B cell (primary cell): ENCODE measurements around the gene SIK3. TPM values are rescaled to one million over a fixed set of nuclear protein-coding genes. Genes with fewer than 3 reads are reported as not detected.

Experiments
- ATAC-seq: fragments of 200-7000 bp; cut with Tn5 transposase; one replicate; pipeline ENCODE4 v1.10.0; 2021; ENCODE audit warnings: low read depth, mild to moderate bottlenecking, moderate number of reproducible peaks, moderate library complexity
- CTCF ChIA-PET: fragments of 350-600 bp; sonication (Branson Sonifier 250); formaldehyde crosslinking; loops from one replicate; lab custom pipeline; 2021; ENCODE audit warnings: antibody characterized with exemption, inconsistent platforms; lab: Charles Lee
- POLR2A ChIA-PET: fragments of 350-600 bp; sonication (Branson Sonifier 250); formaldehyde crosslinking; loops from one replicate; lab custom pipeline; 2021; ENCODE audit warnings: antibody characterized with exemption; lab: Charles Lee
- DNase-seq: peaks from one replicate; pipeline ENCODE4 v3.0.0; 2013
- H2AFZ ChIP-seq: 2 replicates; pipeline ENCODE4 v1.6.1; 2012; ENCODE audit warnings: mild to moderate bottlenecking, low read depth, low read length; ENCODE audit not compliant: insufficient read depth, poor library complexity, severe bottlenecking
- H3K27ac ChIP-seq, 2 donors: 1 replicate in 1 of 2; 2 replicates in 1 of 2; pipeline ENCODE4 v1.5.1; 2012 to 2013; ENCODE audit warnings: low read length in 2 of 2, mild to moderate bottlenecking in 2 of 2, moderate library complexity in 1 of 2
- H3K27me3 ChIP-seq, 4 experiments: fragments of 200-600 bp in 1 of 4; sonication (generic) in 1 of 4; replicated peaks in 1 of 4; 1 replicate in 2 of 4; 2 replicates in 2 of 4; pipeline versions ENCODE4 v1.6.1 to v1.7.0; 2013 to 2016; ENCODE audit warnings: low read length in 3 of 4, mild to moderate bottlenecking in 2 of 4, mixed read lengths in 1 of 4, moderate library complexity in 1 of 4; ENCODE audit not compliant: insufficient read depth in 4 of 4, control insufficient read depth in 3 of 4; ENCODE audit errors: control extremely low read depth in 1 of 4
- H3K36me3 ChIP-seq, 2 experiments: replicated peaks in 1 of 2; 1 replicate in 1 of 2; 2 replicates in 1 of 2; pipeline versions ENCODE4 v1.6.1 to v1.7.1; 2013; ENCODE audit warnings: low read length in 1 of 2; ENCODE audit not compliant: insufficient read depth in 2 of 2, control insufficient read depth in 1 of 2; ENCODE audit errors: control extremely low read depth in 1 of 2, extremely low read depth in 1 of 2
- H3K4me1 ChIP-seq, 2 donors: fragments of 200-600 bp in 1 of 2; sonication (generic) in 1 of 2; 1 replicate in 1 of 2; 2 replicates in 1 of 2; pipeline versions ENCODE4 v1.5.1 to v1.6.1; 2013 to 2017; ENCODE audit warnings: low read length in 2 of 2; ENCODE audit not compliant: control insufficient read depth in 2 of 2, insufficient read depth in 2 of 2
- H3K4me2 ChIP-seq: replicated peaks from 2 replicates; pipeline ENCODE3; 2012; ENCODE audit warnings: mild to moderate bottlenecking, low read depth, low read length; ENCODE audit not compliant: poor library complexity, severe bottlenecking
- H3K4me3 ChIP-seq, 5 experiments: fragments of 200-600 bp in 1 of 5; sonication (generic) in 1 of 5; 1 replicate in 3 of 5; 2 replicates in 2 of 5; pipeline versions ENCODE4 v1.5.1 to v1.7.0; 2011 to 2016; ENCODE audit warnings: low read length in 4 of 5, mild to moderate bottlenecking in 4 of 5, low read depth in 2 of 5, control low read depth in 1 of 5, moderate library complexity in 1 of 5; ENCODE audit not compliant: insufficient read depth in 1 of 5; ENCODE audit errors: control extremely low read depth in 1 of 5, extremely low read depth in 1 of 5
- H3K79me2 ChIP-seq: fragments of 200-600 bp; sonication (generic); one replicate; pipeline ENCODE4 v1.6.0; 2016; ENCODE audit warnings: low read length; ENCODE audit not compliant: control insufficient read depth, insufficient read depth
- H3K9ac ChIP-seq: fragments of 200-600 bp; sonication (generic); 2 replicates; pipeline ENCODE4 v1.6.1; 2017; ENCODE audit warnings: mild to moderate bottlenecking, low read length, moderate library complexity
- H3K9me3 ChIP-seq, 3 donors: one replicate each; pipeline versions ENCODE4 v1.6.1 to v1.7.1; 2013; ENCODE audit warnings: low read length in 2 of 3; ENCODE audit not compliant: control insufficient read depth in 2 of 3, insufficient read depth in 1 of 3; ENCODE audit errors: control extremely low read depth in 1 of 3
- H4K20me1 ChIP-seq: 2 replicates; pipeline ENCODE4 v1.6.0; 2012; ENCODE audit warnings: mild to moderate bottlenecking, low read length; ENCODE audit not compliant: insufficient read depth, control insufficient read depth, poor library complexity, severe bottlenecking
- H3K27ac Mint-ChIP-seq: one replicate; pipeline ENCODE4 v1.8.0; 2021; ENCODE audit warnings: mixed read lengths
- H3K27me3 Mint-ChIP-seq: one replicate; pipeline ENCODE4 v1.8.0; 2021; ENCODE audit warnings: mixed read lengths
- H3K4me1 Mint-ChIP-seq: one replicate; pipeline ENCODE4 v1.8.0; 2021; ENCODE audit warnings: mixed read lengths
- H3K4me3 Mint-ChIP-seq: one replicate; pipeline ENCODE4 v1.8.0; 2021; ENCODE audit warnings: mixed read lengths
- H3K9me3 Mint-ChIP-seq: one replicate; pipeline ENCODE4 v1.8.0; 2022; ENCODE audit warnings: mixed read lengths; ENCODE audit not compliant: insufficient read depth
- EZH2 ChIP-seq: IDR thresholded peaks from 2 replicates; pipeline ENCODE4 v1.6.1; 2012; ENCODE audit warnings: borderline replicate concordance, low read depth, mild to moderate bottlenecking, moderate library complexity, low read length; ENCODE audit not compliant: insufficient read depth, poor library complexity, severe bottlenecking
- WGBS: methylation state at CpG from one replicate; pipeline ENCODE4 v1.1.5; 2013; ENCODE audit warnings: missing lambda C conversion rate; ENCODE audit not compliant: insufficient coverage; 5-methylcytosine and 5-hydroxymethylcytosine counted together
- intact Hi-C: fragments of 100-400 bp; cut with micrococcal nuclease; formaldehyde crosslinking; loops from one replicate; pipeline ENCODE4 v1.10.0; 2022
- polyA plus RNA-seq: library from polyadenylated mRNA; depleted of rRNA; stranded (reverse); fragments of >200 nt; gene quantifications from 2 replicates; pipeline ENCODE4 v1.2.3, GENCODE V29; 2012
- total RNA-seq, 2 donors: library from RNA; stranded (reverse); fragments of 120-200 nt in 1 of 2; gene quantifications; 1 replicate in 1 of 2; 2 replicates in 1 of 2; pipeline versions ENCODE4 v1.2.3 to v1.2.4, GENCODE V29; 2013 to 2022
- TF ChIP-seq, protein P1 (sequence below): fragments of 200-600 bp; IDR thresholded peaks from one replicate; pipeline ENCODE4 v1.8.0; 2022; ENCODE audit warnings: antibody characterized with exemption, mild to moderate bottlenecking

Gene SIK3
- total and polyA plus RNA-seq, 2 donors (not counting 1 experiment from before 2014, with no cell fraction given): 36.5 to 180 TPM

DNA sequence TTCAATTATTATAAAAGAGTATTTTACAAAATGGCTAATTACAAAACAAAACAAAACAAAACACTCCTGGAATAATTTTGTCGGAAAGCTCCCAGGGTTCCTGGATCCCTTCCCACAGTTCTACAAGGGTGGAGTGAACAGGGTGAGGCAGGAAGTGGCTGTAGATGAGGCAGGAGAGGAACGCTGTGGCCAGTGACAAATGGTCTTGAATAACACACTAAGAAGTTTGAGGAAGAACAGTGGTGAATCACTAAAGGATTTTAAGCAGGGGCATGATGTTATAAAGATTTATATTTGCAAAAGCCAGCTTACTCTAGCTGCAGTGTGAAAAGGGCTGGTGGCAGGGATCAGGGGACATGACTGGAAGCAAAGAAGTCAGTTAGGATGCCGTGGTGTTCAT, 227.0 kb downstream of the SIK3 start:
- no peak for TF ChIP-seq EZH2
- TF ChIP-seq, protein P1, sequence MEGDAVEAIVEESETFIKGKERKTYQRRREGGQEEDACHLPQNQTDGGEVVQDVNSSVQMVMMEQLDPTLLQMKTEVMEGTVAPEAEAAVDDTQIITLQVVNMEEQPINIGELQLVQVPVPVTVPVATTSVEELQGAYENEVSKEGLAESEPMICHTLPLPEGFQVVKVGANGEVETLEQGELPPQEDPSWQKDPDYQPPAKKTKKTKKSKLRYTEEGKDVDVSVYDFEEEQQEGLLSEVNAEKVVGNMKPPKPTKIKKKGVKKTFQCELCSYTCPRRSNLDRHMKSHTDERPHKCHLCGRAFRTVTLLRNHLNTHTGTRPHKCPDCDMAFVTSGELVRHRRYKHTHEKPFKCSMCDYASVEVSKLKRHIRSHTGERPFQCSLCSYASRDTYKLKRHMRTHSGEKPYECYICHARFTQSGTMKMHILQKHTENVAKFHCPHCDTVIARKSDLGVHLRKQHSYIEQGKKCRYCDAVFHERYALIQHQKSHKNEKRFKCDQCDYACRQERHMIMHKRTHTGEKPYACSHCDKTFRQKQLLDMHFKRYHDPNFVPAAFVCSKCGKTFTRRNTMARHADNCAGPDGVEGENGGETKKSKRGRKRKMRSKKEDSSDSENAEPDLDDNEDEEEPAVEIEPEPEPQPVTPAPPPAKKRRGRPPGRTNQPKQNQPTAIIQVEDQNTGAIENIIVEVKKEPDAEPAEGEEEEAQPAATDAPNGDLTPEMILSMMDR: no peak
- no peak overlapping the region for H3K4me2 ChIP-seq
- H3K4me3 ChIP-seq: no peak overlapping the region
- no peaks in the 10 kb centered on the region for H3K79me2 ChIP-seq
- ChIA-PET POLR2A (no interaction called here), CTCF (interaction anchor here (2.7 kb wide), 1 partner anchor 235 kb away, joined by 16 read pairs; no protein-coding TSS in a partner anchor)
- no peaks in the 10 kb centered on the region for H4K20me1 ChIP-seq
- no peak overlapping the region for H2AFZ ChIP-seq
- intact Hi-C loops: loop anchor here (10.0 kb wide), 1 partner anchor 76 kb away; the partner anchor contains the start of gene APOA5
- no peak overlapping the region for H3K27ac ChIP-seq
- DNase-seq (no peak), ATAC-seq (no peak)
- Mint-ChIP-seq H3K27ac (no peak overlapping the region), H3K4me3 (no peak overlapping the region), H3K9me3 (no peaks in the 10 kb centered on the region), H3K27me3 (no peaks in the 10 kb centered on the region), H3K4me1 (no peaks in the 10 kb centered on the region)
- peaks cover 14 to 93% of the 10 kb centered on the region in 2 experiments for H3K36me3 ChIP-seq
- no peaks in the 10 kb centered on the region for H3K9me3 ChIP-seq
- no peaks in the 10 kb centered on the region for H3K4me1 ChIP-seq
- H3K9ac ChIP-seq: no peak overlapping the region
- H3K27me3 ChIP-seq: no peaks in the 10 kb centered on the region
- WGBS: 70% methylated on average over 2 of the region's 3 CpGs

DNA sequence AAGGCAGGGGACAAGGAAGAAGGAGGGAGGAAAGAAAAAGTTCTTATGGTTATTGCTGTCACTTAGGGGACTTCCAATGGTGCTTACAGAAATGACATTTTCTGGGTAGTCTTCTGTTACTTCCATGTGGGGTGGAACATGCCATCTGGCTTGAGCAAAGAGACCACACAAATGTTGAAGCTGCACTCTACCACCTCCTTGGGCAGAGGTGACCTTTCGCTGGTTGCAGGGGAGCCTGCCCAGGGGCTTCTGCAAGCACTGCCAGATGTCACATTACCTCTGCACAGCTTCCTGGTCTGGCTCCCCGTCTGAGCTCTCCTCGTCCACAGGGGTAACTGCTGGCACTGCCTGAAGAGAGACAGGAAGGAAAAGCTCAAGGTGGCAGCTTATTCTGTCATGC, 228.2 kb downstream of the SIK3 start:
- Histone ChIP-seq H4K20me1 (no peaks in the 10 kb centered on the region), H3K27me3 (no peaks in the 10 kb centered on the region), H3K79me2 (no peaks in the 10 kb centered on the region), H3K4me1 (no peaks in the 10 kb centered on the region), H3K27ac (no peak overlapping the region), H2AFZ (no peak overlapping the region), H3K9ac (no peak overlapping the region), H3K36me3 (peaks cover 14 to 96% of the 10 kb centered on the region in 2 experiments), H3K4me3 (no peak overlapping the region), H3K9me3 (no peaks in the 10 kb centered on the region), H3K4me2 (no peak overlapping the region)
- DNase-seq (no peak), ATAC-seq (no peak)
- TF ChIP-seq EZH2: no peak
- intact Hi-C loops: loop anchor here (10.0 kb wide), 1 partner anchor 75 kb away; the partner anchor contains the start of gene APOA5
- H3K27ac Mint-ChIP-seq: no peak overlapping the region
- POLR2A ChIA-PET: no interaction called here
- H3K27me3 Mint-ChIP-seq: no peaks in the 10 kb centered on the region
- no peaks in the 10 kb centered on the region for H3K4me1 Mint-ChIP-seq
- H3K4me3 Mint-ChIP-seq: no peak overlapping the region
- CTCF ChIA-PET: interaction anchor here (1.1 to 2.7 kb wide), 3 partner anchors 229 to 357 kb away, joined by 3 to 16 read pairs (median 3); no protein-coding TSS in a partner anchor
- WGBS: 39% methylated on average over 2 of the region's 3 CpGs
- no peaks in the 10 kb centered on the region for H3K9me3 Mint-ChIP-seq
